Erythroblast (primary cell): ENCODE results near the gene NCOA7.

Source experiments
- GATA1 ChIP-seq: IDR thresholded peaks from 2 replicates; pipeline ENCODE4 v1.6.1; 2011; ENCODE audit warnings: low read depth, mild to moderate bottlenecking, control low read depth, low read length, moderate library complexity
- POLR2A ChIP-seq: IDR thresholded peaks from 2 replicates; pipeline ENCODE4 v1.6.1; 2011; ENCODE audit warnings: mild to moderate bottlenecking, low read length

- TF ChIP-seq POLR2A (no peak), GATA1 (no peak)
Measured at GRCh38 chr6:125810445-125810844, 19.7 kb downstream of the NCOA7 start.
